Ectodermal cell (in vitro differentiated cells): ENCODE results near the gene LAMA2.
"Not testable (repeated sequence)": the region's sequence is repeated elsewhere in the genome, so short reads cannot be mapped to it uniquely, and the experiment has no call there.

Experiments used
- H3K27ac ChIP-seq: 2 replicates; pipeline ENCODE4 v1.7.0; 2013; ENCODE audit warnings: mild to moderate bottlenecking, low read depth, low read length; ENCODE audit not compliant: insufficient read depth, poor library complexity, severe bottlenecking
- H3K27me3 ChIP-seq: 2 replicates; pipeline ENCODE4 v1.7.0; 2013; ENCODE audit warnings: mild to moderate bottlenecking, low read length; ENCODE audit not compliant: insufficient read depth, control insufficient read depth, poor library complexity, severe bottlenecking
- H3K36me3 ChIP-seq: one replicate; pipeline ENCODE4 v1.7.0; 2013; ENCODE audit warnings: low read length; ENCODE audit not compliant: control insufficient read depth, insufficient read depth
- H3K4me1 ChIP-seq: one replicate; pipeline ENCODE4 v1.7.0; 2013; ENCODE audit warnings: low read length; ENCODE audit not compliant: control insufficient read depth, insufficient read depth
- H3K4me3 ChIP-seq: 2 replicates; pipeline ENCODE4 v1.7.0; 2013; ENCODE audit warnings: low read depth, low read length, control low read depth; ENCODE audit not compliant: insufficient read depth
- H3K9me3 ChIP-seq: 2 replicates; pipeline ENCODE4 v1.7.0; 2013; ENCODE audit warnings: mild to moderate bottlenecking, low read length, moderate library complexity; ENCODE audit not compliant: control insufficient read depth
- WGBS, 2 experiments: methylation state at CpG; one replicate each; pipeline ENCODE4 v1.1.7; 2013; ENCODE audit warnings: missing lambda C conversion rate in 2 of 2; 5-methylcytosine and 5-hydroxymethylcytosine counted together

Gene LAMA2

DNA sequence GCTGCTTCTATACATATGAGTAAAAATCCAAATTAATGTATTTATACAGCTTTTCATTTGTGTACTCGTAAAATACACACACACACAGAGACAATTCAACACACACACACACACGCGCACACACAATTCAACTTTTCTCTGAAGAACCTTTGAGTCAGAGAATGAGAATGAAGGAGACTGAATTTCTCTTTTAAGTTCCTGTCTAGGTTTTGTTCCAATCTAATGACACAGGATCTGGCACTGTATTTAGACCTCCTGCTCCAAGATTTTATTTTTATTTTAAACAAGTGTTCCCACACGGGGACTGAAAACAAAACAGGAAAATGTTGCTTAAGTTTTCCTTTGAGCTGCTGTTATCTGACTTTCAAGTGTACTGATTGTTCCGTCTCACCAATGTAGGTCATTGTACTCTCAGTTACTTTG lies 250.8 kb downstream of the LAMA2 start:
- Histone ChIP-seq H3K36me3 (no peaks in the 10 kb centered on the region), H3K27ac (no peak overlapping the region), H3K4me3 (no peak overlapping the region), H3K27me3 (no peaks in the 10 kb centered on the region), H3K4me1 (no peaks in the 10 kb centered on the region), H3K9me3 (no peaks in the 10 kb centered on the region)
- WGBS, 2 experiments = 90 to 93% methylated on average over 4 to 5 of the region's 5 CpGs

DNA sequence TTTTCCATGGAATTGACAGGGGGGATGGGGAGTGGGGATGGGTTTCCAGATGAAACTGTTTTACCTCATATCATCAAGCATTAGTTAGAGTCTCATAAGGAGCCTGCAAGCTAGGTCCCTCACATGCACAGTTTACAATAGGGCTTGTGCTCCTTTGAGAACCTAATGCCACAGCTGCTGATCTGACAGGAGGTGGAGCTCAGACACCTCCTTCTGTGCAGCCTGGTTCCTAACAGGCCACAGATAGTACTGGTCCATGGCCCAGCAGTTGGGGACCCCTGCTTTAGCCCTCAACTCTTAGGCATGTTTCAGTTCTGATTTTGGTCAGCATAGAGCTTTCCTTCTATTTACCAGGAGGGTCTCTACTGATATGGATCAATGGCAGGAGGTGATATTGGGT lies 251.6 kb downstream of the LAMA2 start:
- H3K27me3 ChIP-seq = no peaks in the 10 kb centered on the region
- H3K9me3 ChIP-seq = no peaks in the 10 kb centered on the region
- no peaks in the 10 kb centered on the region for H3K4me1 ChIP-seq
- H3K4me3 ChIP-seq = no peak overlapping the region
- H3K36me3 ChIP-seq = no peaks in the 10 kb centered on the region
- H3K27ac ChIP-seq = no peak overlapping the region

DNA sequence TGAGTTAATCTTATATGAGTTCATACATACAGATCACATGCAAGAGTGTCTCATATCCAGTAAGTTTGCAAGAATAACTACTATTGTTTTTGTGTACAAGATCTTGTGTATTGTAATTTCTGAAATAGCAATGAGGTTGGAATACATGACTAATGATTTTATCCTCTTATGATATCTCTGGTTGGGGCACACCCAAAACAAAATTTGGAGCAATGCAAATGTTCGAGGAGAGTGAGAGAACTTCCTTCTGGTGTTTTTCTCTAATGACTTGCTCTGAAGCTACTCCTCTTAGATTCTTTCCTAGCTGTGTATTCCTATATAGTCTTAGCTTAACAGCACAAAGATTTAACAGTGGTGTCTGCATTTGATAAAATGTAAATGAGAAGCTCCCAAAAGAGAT lies 252.5 kb downstream of the LAMA2 start:
- no peaks in the 10 kb centered on the region for H3K4me1 ChIP-seq
- 97 to 100% methylated on average over 1 of the region's 1 CpG for WGBS, 2 experiments

DNA sequence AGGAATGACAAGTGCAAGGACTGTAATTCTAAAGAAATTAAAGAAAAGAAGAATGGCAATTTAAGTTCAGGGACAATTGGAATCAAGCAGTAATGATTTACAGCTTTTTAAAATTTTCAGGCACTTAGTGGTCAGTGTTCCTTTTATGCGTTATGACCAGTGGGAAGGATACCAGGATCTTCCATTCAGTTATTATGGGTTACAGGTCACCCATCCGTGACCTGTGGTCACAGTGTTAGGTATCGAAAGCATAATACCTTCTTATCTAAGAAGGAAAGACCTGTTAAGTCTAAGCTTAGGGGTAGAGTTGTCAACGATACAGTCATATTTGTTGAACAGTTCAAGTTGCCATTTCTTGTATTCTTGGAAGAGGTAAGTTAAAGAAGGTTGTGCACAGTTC lies 253.8 kb downstream of the LAMA2 start:
- Histone ChIP-seq H3K27me3 (no peaks in the 10 kb centered on the region), H3K27ac (no peak overlapping the region), H3K9me3 (no peaks in the 10 kb centered on the region), H3K36me3 (no peaks in the 10 kb centered on the region), H3K4me3 (no peak overlapping the region), H3K4me1 (no peaks in the 10 kb centered on the region)
- WGBS, 2 experiments = 95 to 96% methylated on average over 4 of the region's 4 CpGs

More for the DNA sequence above, 252.5 kb downstream of the LAMA2 start:
- Histone ChIP-seq H3K36me3 (no peaks in the 10 kb centered on the region), H3K9me3 (no peaks in the 10 kb centered on the region), H3K27me3 (no peaks in the 10 kb centered on the region), H3K27ac (no peak overlapping the region), H3K4me3 (no peak overlapping the region)

DNA sequence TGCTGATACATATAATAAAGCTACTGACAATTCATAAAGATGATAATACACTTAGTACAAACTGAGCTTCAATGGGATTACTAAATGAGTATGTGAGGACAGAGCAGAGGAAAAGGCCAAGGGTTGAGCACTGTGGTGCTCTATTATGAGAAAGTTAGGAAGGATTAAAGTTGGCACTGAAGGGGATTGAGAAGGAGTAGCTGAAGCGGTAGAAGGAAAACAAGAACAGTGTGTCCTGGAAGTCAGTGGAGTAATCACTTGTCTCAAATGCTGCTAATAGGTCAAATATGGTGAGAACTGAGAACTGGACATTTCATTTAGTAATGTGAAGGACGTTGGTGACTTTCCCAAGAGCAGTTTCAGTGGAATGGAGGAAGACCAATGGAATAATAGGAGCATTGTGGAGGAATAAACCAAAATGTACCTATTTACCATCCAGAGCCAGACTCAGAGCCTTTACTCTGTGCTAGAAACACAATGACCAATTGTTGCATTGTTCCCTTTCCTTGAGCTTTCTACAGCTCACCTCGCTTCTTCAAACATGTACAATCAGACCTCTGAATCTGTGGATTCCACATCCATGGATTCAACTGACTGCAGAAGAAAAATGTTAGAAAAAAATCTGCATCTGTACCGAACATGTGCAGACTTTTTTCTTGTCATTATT lies 255.9 kb downstream of the LAMA2 start:
- Histone ChIP-seq H3K4me1 (no peaks in the 10 kb centered on the region), H3K36me3 (no peaks in the 10 kb centered on the region), H3K9me3 (no peaks in the 10 kb centered on the region), H3K4me3 (no peak overlapping the region), H3K27me3 (no peaks in the 10 kb centered on the region), H3K27ac (no peak overlapping the region)
- WGBS, 2 experiments = 87 to 89% methylated on average over 3 of the region's 4 CpGs

DNA sequence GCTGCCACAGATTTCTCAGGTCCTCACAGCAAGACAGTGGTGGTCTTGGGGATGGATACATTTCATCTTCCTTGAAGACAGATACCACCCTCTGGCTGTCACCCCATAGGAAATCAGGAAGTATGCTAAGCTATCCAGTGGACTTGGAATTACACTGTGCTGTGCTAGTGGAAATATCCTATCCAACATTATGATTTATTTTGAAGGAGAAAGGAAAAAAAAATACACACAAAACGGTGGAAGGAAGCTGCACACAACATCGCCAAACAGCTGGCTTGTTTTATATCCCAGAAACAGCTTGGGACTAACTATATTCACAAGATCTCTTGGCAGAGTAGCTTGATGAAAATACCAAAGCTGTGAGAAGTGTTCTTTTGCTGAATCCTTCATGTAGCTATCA lies 257.6 kb downstream of the LAMA2 start:
- Histone ChIP-seq H3K36me3 (no peaks in the 10 kb centered on the region), H3K4me1 (no peaks in the 10 kb centered on the region), H3K9me3 (no peaks in the 10 kb centered on the region), H3K27me3 (no peaks in the 10 kb centered on the region), H3K4me3 (no peak overlapping the region), H3K27ac (no peak overlapping the region)
- 88 to 94% methylated on average over 2 of the region's 2 CpGs for WGBS, 2 experiments

DNA sequence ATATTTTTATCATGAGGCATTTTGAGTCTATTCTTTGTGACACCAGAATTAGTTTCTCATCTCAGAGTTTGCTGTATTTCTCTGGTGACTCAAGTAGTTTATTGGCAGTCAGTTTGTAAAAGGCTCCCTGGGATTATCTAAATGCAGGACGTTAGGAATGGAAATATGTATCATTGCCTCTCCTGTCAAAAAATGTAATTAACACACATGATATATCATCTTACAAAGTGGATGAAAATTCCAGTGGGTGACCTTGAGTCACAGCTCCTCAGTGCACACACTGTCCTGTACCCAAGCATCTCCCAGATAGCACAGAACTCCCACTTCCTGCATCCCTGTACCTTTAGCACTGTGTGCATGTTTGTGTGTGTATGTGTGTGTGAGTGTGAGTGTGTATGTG lies 258.6 kb downstream of the LAMA2 start:
- WGBS, 2 experiments = 100% methylated on average over 1 of the region's 1 CpG; no CpG with 5 or more reads in 1 of the 2 experiments
- Histone ChIP-seq H3K4me3 (no peak overlapping the region), H3K36me3 (no peaks in the 10 kb centered on the region), H3K4me1 (no peaks in the 10 kb centered on the region), H3K9me3 (no peaks in the 10 kb centered on the region), H3K27me3 (no peaks in the 10 kb centered on the region), H3K27ac (no peak overlapping the region)

DNA sequence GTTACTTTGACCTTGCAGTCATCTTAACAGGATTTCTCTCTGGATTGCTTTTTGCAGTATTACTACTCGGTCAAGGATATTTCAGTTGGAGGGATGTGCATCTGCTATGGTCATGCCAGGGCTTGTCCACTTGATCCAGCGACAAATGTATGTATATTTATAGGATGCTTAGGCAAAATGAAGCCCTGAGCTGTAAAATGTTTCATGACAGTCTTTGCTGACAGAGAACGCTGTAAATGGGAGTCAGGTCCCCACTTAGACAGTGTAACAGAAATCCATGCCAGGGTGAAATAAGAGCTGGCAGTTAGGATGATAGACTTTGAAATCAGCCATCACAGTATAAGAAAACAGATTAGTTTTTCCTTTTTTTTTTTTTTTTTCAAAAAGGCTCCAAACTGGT lies 264.0 kb downstream of the LAMA2 start:
- Histone ChIP-seq H3K27ac (no peak overlapping the region), H3K27me3 (no peaks in the 10 kb centered on the region), H3K4me3 (no peak overlapping the region), H3K36me3 (no peaks in the 10 kb centered on the region), H3K4me1 (no peaks in the 10 kb centered on the region), H3K9me3 (no peaks in the 10 kb centered on the region)
- 96 to 98% methylated on average over 3 of the region's 3 CpGs for WGBS, 2 experiments

DNA sequence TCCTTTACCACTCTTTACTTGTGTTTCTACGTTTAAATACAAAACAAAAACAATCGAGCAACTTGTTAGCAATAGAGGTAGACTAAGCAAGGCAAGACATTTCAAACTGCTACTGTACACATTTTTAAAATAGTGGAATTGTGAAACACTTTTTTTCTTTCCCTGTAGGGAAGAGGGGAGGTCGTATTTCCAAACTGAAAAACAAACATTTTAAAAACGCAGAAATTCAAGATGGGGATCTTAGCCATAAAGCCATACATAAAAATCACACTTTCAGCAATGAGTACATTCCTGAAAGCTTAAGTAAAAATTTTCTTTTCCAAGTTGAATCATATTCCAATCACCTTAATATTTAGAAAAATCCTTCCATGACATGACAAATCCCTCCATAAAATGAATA lies 267.6 kb downstream of the LAMA2 start:
- Histone ChIP-seq H3K36me3 (no peaks in the 10 kb centered on the region), H3K4me1 (no peaks in the 10 kb centered on the region), H3K4me3 (no peak overlapping the region), H3K9me3 (no peaks in the 10 kb centered on the region), H3K27me3 (no peaks in the 10 kb centered on the region), H3K27ac (no peak overlapping the region)
- WGBS, 2 experiments = 92 to 96% methylated on average over 1 to 4 of the region's 4 CpGs

DNA sequence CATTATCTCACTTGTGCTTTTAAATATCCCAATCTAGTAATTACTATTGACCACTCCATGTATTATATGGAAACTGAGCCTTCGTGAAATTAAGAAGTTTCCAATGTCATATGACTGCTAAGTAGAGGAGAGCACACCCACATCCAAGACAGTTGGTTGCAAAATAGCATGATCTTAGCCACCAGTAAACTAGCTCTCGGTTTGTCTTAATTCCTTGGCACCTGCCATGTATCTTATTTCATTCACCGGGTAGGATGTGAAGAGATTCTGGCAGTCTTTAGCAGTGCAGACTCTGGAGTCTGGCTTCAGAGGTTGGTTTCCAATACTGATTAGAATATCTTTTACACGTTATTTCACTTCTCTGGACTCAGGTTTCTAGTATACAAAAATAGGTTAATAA lies 270.3 kb downstream of the LAMA2 start:
- H3K36me3 ChIP-seq = no peaks in the 10 kb centered on the region
- H3K27me3 ChIP-seq = no peaks in the 10 kb centered on the region
- no peaks in the 10 kb centered on the region for H3K9me3 ChIP-seq
- no peak overlapping the region for H3K4me3 ChIP-seq
- 92 to 96% methylated on average over 3 of the region's 4 CpGs for WGBS, 2 experiments
- H3K27ac ChIP-seq = no peak overlapping the region
- H3K4me1 ChIP-seq = no peaks in the 10 kb centered on the region

DNA sequence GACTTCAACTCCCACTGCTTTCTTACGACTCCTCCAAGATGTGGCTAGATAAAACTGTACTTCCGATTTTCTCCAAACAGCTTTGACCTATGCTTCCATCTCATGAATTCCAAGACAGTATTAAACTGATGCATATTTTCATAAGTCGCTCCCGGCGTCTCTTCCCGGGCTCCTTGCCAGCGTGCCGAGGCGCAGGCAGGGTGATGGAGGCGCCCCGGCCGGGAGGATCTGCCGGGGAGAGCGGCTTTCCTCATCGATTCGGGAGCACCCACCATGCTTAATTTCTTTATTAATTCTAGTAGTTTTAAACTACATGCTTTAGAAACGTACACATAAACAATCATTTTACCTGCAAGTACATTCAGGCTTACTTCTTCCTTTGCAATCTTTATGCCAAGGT lies 276.3 kb downstream of the LAMA2 start:
- not testable (repeated sequence) for H3K4me1 ChIP-seq, H3K36me3 ChIP-seq, H3K27me3 ChIP-seq, H3K27ac ChIP-seq, H3K9me3 ChIP-seq, H3K4me3 ChIP-seq
- WGBS, 2 experiments = 92 to 96% methylated on average over 15 to 17 of the region's 17 CpGs
